Measurements from ENCODE around the gene NUDT3. TPM values are rescaled to one million over a fixed set of nuclear protein-coding genes. Genes with fewer than 3 reads are reported as not detected.
"Not testable (repeated sequence)": the region's sequence is repeated elsewhere in the genome, so short reads cannot be mapped to it uniquely, and the experiment has no call there.

Gene NUDT3
- total and polyA plus RNA-seq, 9 donors: 16.0 to 60.7 (median 50.2) TPM

GRCh38 chr6:34246563-34247391, 145.7 kb downstream of the NUDT3 start:
- H3K27ac ChIP-seq: no peak overlapping the region
- intact Hi-C loops (cut with DNase I): loop anchor here in 3 of 4 donors (5.0 to 10.0 kb wide), 4 partner anchors 146 to 358 kb away; partner anchors contain the start of gene NUDT3 (in 1 of the 3)
- TF ChIP-seq EP300 (IDR thresholded peaks at IDR 0.05) (no peak), CTCF (IDR thresholded peaks at IDR 0.05) (peak in 1 of 3 donors; percentile 9)
- peaks cover 4% of the 10 kb centered on the region for H3K4me1 ChIP-seq (ENCODE audit: insufficient read depth)
- WGBS, 3 donors: 74 to 85% (median 84%) methylated on average over 7 to 8 of the region's 8 CpGs
- H3K9me3 ChIP-seq: no peaks in the 10 kb centered on the region
- no peaks in the 10 kb centered on the region for H3K27me3 ChIP-seq
- no peaks in the 10 kb centered on the region for H3K36me3 ChIP-seq
- peak in 1 of 5 donors; percentile 43 for DNase-seq
- no peak overlapping the region for H3K4me3 ChIP-seq

- no peak for DNase-seq
- TF ChIP-seq POLR2A (IDR thresholded peaks at IDR 0.05): no peak
- TF ChIP-seq CTCF (IDR thresholded peaks at IDR 0.05): no peak
- no peak for TF ChIP-seq EP300 (IDR thresholded peaks at IDR 0.05)
- H3K27me3 ChIP-seq: no peaks in the 10 kb centered on the region
- H3K27ac ChIP-seq: no peak overlapping the region
- peaks cover 4% of the 10 kb centered on the region for H3K4me1 ChIP-seq (ENCODE audit: insufficient read depth)
- 68 to 74% (median 73%) methylated on average over 2 of the region's 2 CpGs for WGBS, 3 donors
- no peaks in the 10 kb centered on the region for H3K9me3 ChIP-seq
- no peaks in the 10 kb centered on the region for H3K36me3 ChIP-seq
- intact Hi-C loops (cut with DNase I): loop anchor here in 3 of 4 donors (5.0 to 10.0 kb wide), 4 partner anchors 146 to 359 kb away; partner anchors contain the start of gene NUDT3 (in 1 of the 3)
- H3K4me3 ChIP-seq: no peak overlapping the region
Measured at GRCh38 chr6:34246249-34246562, 146.3 kb downstream of the NUDT3 start.

GRCh38 chr6:34245761-34246140, 146.7 kb downstream of the NUDT3 start:
- not testable (repeated sequence) for H3K4me1 ChIP-seq (ENCODE audit: insufficient read depth); H3K36me3 ChIP-seq; H3K4me3 ChIP-seq; DNase-seq; H3K9me3 ChIP-seq; H3K27me3 ChIP-seq; H3K27ac ChIP-seq
- intact Hi-C loops (cut with DNase I): loop anchor here in 3 of 4 donors (2.0 to 10.0 kb wide), 5 partner anchors 49 to 359 kb away; partner anchors contain the start of gene NUDT3 (in 1 of the 3)
- WGBS, 3 donors: 72 to 81% (median 79%) methylated on average over 7 of the region's 7 CpGs

- WGBS, 3 donors: 66 to 75% (median 67%) methylated on average over 12 to 13 of the region's 13 CpGs
- not testable (repeated sequence) for H3K27ac ChIP-seq
- peak in 1 of 5 donors; percentile 16 for DNase-seq
Measured at GRCh38 chr6:34245032-34245760, 147.3 kb downstream of the NUDT3 start.

GRCh38 chr6:34243901-34244884, 148.3 kb downstream of the NUDT3 start:
- WGBS, 3 donors: 25 to 27% (median 27%) methylated on average over 19 of the region's 19 CpGs
- peak; percentile 64 to 83 (median 71) for DNase-seq
- Histone ChIP-seq H3K4me1 (ENCODE audit: insufficient read depth) (peaks cover 4% of the 10 kb centered on the region), H3K36me3 (no peaks in the 10 kb centered on the region), H3K27ac (no peak overlapping the region), H3K9me3 (no peaks in the 10 kb centered on the region), H3K27me3 (no peaks in the 10 kb centered on the region), H3K4me3 (no peak overlapping the region)
- TF ChIP-seq POLR2A (IDR thresholded peaks at IDR 0.05): no peak
- no peak for TF ChIP-seq EP300 (IDR thresholded peaks at IDR 0.05)
- no peak for TF ChIP-seq CTCF (IDR thresholded peaks at IDR 0.05)
- intact Hi-C loops (cut with DNase I): loop anchor here in 1 of 4 donors (2.0 to 10.0 kb wide), 2 partner anchors 47 to 361 kb away; no protein-coding TSS in a partner anchor

More at GRCh38 chr6:34245032-34245760, 147.3 kb downstream of the NUDT3 start:
- not testable (repeated sequence) for H3K27me3 ChIP-seq; H3K4me3 ChIP-seq; H3K36me3 ChIP-seq; H3K4me1 ChIP-seq (ENCODE audit: insufficient read depth); H3K9me3 ChIP-seq
- intact Hi-C loops (cut with DNase I): loop anchor here in 3 of 4 donors (2.0 to 10.0 kb wide), 5 partner anchors 48 to 360 kb away; partner anchors contain the start of gene NUDT3 (in 1 of the 3)

Measured in ovary (tissue), 9 donors.